Measurements from ENCODE around the gene DCC.

DCC gene

GRCh38 chr18:52747869-52748268 is 407.9 kb downstream of the DCC start:
- no peak for DNase-seq (ENCODE audit: low read depth, low spot score)
- no peak overlapping the region for H3K27ac ChIP-seq

DNA sequence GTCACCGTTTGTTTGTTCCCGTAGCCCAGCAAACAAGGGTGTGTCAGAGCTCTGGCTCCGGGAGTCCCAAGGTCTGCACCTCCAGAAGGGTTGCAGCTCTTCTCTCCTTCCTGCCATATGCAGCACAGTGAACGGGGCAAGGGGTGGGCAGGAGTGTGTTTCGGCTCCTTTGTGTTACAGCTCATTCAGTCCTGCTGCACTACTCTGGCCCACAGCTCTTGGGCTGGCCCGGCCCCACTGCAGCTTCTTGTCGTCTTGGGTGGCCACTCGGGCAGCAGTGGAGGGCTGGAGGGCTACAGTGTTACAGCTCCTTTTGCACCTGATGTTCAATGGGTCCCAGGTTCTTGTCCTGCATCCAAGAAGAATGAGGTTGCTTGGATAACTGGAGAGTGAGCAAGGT is 408.3 kb downstream of the DCC start:
- DNase-seq (ENCODE audit: low read depth, low spot score): no peak
- no peak overlapping the region for H3K27ac ChIP-seq

DNA sequence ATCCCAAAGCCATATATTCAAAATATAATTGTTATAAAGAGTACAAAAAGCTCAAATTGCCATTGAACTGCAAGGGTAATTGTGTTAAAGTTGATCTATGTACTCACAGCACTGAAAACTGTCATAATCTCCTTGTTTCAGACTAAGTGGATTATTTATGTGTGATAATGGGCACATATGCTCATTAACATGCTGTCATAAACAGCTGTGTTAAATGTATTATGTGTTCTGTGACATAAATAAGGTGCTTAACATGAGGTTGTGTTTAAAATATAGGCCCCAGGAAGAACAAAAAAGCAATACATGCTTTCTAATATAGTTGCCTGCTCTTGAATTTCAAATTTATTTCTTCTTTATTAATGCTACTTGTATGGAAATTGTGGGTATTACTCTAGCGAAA is 409.5 kb downstream of the DCC start:
- no peak for DNase-seq (ENCODE audit: low read depth, low spot score)
- no peak overlapping the region for H3K27ac ChIP-seq

GRCh38 chr18:52750995-52751394 is 411.0 kb downstream of the DCC start:
- no peak for DNase-seq (ENCODE audit: low read depth, low spot score)
- H3K27ac ChIP-seq: no peak overlapping the region

GRCh38 chr18:52764316-52764715 is 424.3 kb downstream of the DCC start:
- no peak overlapping the region for H3K27ac ChIP-seq
- no peak for DNase-seq (ENCODE audit: low read depth, low spot score)

GRCh38 chr18:52766002-52766545 is 426.1 kb downstream of the DCC start:
- DNase-seq (ENCODE audit: low read depth, low spot score): no peak
- no peak overlapping the region for H3K27ac ChIP-seq

DNA sequence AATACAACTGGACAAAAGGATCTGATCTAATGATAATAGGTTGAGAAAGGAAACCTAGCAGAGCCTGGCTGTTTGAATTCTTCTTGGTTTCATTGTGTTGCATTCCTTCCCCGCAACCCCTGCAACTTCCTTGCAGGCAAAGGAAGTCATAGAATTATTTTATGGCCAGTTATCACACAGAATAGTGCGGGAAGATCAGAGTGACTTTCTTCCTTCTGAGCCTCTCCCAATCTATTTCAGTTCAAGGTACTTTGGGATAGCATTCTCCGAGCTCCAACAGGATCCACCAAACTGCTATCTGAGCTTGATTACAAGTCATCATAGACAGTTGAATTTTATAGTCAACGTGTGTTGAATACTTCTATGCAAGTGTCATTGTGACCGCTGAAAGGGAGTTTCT is 441.1 kb downstream of the DCC start:
- DNase-seq (ENCODE audit: low read depth, low spot score): no peak
- H3K27ac ChIP-seq: no peak overlapping the region

- H3K27ac ChIP-seq: no peak overlapping the region
- DNase-seq (ENCODE audit: low read depth, low spot score): no peak
Measured at GRCh38 chr18:52791321-52791720, 451.3 kb downstream of the DCC start.

DNA sequence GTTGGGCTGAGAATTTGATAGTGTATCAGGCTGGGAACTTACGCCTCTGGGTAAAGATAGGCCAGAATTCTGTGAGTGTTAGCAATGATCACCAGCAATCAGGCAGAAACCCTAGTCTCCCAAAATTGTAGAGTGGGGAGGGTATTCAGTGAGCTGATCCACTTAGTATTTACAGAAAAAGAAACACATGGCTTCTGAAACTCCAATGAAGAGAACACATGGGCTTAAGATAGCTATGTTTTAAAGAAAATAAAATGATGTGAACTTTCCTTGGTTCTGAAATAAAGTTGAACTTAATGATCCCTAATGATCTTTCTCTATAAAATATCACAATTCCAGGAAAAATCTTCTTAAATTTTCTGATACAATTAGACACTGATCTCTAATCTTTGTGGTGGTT is 472.8 kb downstream of the DCC start:
- DNase-seq (ENCODE audit: low read depth, low spot score): no peak
- no peak overlapping the region for H3K27ac ChIP-seq

GRCh38 chr18:52813635-52814416 is 473.8 kb downstream of the DCC start:
- DNase-seq (ENCODE audit: low read depth, low spot score): no peak
- H3K27ac ChIP-seq: no peak overlapping the region

- H3K27ac ChIP-seq: no peak overlapping the region
- DNase-seq (ENCODE audit: low read depth, low spot score): no peak
Measured at GRCh38 chr18:52815651-52816050, 475.7 kb downstream of the DCC start.

DNA sequence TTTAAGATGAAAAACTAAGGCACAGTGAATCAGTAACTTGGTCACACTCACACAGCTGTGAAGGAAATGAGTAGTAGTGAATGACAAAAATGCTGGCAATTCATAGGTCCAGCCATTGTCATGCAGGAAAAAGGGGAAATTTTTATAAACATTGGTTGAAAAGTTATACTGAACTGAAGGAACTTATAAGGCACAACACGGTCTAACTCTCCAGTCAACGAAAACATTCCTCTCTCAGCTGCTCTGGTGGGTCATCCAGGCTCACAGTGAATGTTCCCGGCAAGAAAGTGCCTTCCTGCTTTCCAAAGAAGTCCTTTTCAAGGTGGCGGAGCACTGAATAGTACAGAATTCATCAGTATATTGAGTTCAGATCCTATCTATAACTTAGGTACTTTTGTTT is 476.1 kb downstream of the DCC start:
- DNase-seq (ENCODE audit: low read depth, low spot score): no peak
- no peak overlapping the region for H3K27ac ChIP-seq

DNA sequence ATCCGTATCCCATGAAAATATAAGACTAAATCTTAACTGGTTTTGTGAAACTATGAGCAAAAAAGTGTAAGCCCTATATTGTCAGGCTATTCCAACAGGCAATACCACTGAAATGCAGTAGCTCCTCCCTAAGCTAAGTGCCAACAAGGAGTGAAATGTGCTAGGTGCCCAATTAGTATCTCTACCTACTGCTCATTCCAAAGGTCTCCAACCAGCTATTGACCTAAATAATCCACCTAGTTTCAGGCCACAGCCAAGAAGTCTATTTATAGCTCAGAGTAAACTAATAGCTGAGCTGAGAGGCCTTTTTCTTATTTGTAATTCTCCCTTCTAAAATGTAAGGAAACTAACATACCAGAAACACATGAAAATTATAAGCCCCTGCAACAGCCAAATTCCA is 482.2 kb downstream of the DCC start:
- no peak overlapping the region for H3K27ac ChIP-seq
- DNase-seq (ENCODE audit: low read depth, low spot score): no peak

GRCh38 chr18:52824126-52824525 is 484.1 kb downstream of the DCC start:
- DNase-seq (ENCODE audit: low read depth, low spot score): no peak

GRCh38 chr18:52826994-52827393 is 487.0 kb downstream of the DCC start:
- no peak for DNase-seq (ENCODE audit: low read depth, low spot score)
- H3K27ac ChIP-seq: no peak overlapping the region

More at GRCh38 chr18:52824126-52824525, 484.1 kb downstream of the DCC start:
- H3K27ac ChIP-seq: no peak overlapping the region

DNA sequence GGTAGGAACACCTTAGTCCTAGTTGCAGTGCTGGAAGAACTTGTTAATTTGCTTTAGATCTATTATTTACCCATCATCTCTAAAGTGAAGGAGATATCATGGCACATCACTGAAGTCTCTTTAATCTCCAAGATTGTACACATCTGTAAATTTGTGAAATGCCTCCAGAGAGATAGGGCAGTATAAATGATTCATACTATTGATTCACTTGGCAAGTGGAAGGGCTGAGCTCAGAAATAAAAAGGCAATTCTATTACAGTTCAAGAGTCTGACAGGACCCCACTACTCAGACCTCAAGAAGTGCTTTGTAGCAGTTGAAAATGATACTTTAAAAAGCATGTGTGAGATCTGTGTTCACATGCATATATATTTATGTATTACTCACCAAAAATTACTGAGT is 489.3 kb downstream of the DCC start:
- H3K27ac ChIP-seq: no peak overlapping the region
- no peak for DNase-seq (ENCODE audit: low read depth, low spot score)

DNA sequence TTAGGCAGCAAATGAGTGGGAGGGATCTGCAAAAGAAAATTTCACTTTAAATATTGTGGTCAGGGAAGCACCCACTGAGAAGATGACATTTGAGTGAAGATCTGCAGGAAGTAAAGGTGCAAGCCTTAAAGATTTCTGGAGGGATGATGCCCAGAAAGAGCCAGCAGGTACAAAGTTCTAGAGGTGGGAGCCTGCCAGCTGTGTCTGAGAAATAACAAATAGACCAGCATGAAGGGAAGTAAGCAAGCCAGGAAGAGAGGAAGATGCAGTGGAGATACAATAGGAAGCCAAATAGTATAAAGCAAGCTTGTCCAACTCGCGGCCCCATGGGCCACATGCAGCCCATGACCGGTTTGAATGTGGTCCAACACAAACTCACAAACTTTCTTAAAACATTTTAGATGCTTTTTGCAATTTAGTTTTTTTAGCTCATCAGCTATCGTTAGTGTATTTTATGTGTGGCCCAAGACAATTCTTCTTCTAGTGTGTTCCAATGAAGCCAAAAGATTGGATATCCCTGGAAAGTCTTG is 489.9 kb downstream of the DCC start:
- DNase-seq (ENCODE audit: low read depth, low spot score): no peak
- no peak overlapping the region for H3K27ac ChIP-seq

DNA sequence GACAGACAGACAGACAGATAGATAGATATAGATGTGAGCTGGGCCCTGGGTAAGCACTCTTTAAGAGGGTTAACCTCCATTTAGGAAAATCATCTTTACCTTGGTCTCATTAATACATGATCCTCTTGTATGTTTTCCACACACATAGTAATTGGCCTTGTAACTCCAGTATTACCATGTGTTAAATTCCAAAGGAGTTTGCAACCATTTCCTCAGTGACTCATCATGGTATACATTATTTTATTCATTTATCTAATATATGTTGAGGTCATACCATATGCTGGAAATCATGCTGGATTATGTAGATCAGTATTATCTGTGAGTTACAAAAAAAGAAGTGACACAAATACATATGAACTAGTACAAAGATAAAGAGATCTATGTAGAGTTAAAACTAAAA is 504.3 kb downstream of the DCC start:
- no peak for DNase-seq (ENCODE audit: low read depth, low spot score)
- no peak overlapping the region for H3K27ac ChIP-seq

DNA sequence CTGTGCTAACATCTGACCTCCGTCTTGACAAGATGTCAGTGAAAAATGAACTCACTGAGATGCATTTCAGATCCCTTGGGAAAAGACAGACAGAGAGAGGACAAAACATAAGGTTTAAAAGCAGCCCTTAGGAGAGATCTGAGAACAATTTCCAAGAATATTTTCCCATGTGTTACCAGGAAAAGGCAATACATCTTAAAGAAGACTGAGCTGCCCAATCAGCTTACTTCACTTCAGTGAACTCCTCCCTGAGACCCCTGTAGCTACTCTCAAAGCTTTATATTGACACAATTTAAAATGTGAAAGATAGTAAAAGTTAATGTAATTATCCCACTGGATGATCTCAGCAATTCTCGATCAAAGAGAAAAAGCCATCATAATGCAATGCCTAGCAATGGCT is 505.0 kb downstream of the DCC start:
- DNase-seq (ENCODE audit: low read depth, low spot score): no peak
- no peak overlapping the region for H3K27ac ChIP-seq

DNA sequence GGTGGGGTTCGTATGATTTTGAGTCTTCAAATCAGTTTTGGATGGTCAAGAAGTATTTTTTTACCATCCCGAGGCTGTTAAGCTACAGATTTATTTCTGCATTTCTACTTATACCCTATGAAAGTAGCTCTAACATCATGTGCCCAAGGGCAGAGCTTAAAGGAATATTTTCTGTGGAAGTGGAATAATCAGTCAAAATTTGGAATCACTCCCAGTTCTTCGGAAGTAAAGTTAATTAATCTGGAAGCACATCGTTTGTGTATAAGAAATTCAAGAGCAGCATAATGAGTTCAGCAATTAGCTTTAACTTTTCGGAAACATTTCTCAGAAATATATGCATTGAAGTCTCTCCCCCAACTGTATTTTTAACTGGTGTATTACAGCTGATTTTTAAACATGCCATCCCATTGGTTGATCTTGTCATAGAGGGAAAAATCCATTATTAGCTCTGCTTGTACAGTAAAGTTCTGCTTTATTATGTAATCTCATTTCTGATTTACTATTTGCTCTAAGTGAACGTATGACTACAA is 510.1 kb downstream of the DCC start:
- no peak overlapping the region for H3K27ac ChIP-seq
- DNase-seq (ENCODE audit: low read depth, low spot score): no peak

DNA sequence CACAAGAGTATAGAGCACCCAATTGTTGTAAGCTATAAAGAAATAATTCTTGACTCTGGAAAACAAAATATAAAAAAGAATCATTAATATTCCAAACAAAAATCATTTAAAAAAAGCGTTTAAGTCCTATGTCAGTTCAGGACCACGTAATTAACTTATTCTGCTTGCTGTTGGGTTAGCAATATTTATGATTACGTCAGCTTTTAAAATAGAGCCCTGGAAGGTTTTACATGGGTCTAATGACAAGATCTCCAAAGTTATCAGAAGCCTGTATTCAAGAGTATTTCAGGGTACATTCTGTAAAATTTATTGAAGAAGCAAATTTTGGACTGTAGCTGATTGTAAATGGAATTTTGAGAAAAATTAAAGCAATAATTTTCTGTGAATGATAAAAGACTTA is 521.6 kb downstream of the DCC start:
- H3K27ac ChIP-seq: no peak overlapping the region
- no peak for DNase-seq (ENCODE audit: low read depth, low spot score)

All from epithelial cell of prostate (primary cell).